ENCODE measurements around the gene OR2A42.
"Not testable (repeated sequence)": the region's sequence is repeated elsewhere in the genome, so short reads cannot be mapped to it uniquely, and the experiment has no call there.

GRCh38 chr7:144245372-144245771 lies 6.0 kb upstream of the OR2A42 start:
- TF ChIP-seq EZH2 (IDR thresholded peaks at IDR 0.05; ENCODE audit: insufficient read depth, poor library complexity, severe bottlenecking); EZH2phosphoT487 (IDR thresholded peaks at IDR 0.05; ENCODE audit: insufficient read depth, low read depth): not testable (repeated sequence)
